ENCODE measurements around the gene BMPR2.
A peak's percentile ranks its signal among the peaks of the same experiment; 100 is the strongest.
"Not testable (repeated sequence)": the region's sequence is repeated elsewhere in the genome, so short reads cannot be mapped to it uniquely, and the experiment has no call there.

Gene BMPR2

GRCh38 chr2:202375609-202376408 is at the start of gene BMPR2:
TSS of gene BMPR2 (plus strand) at chr2:202376327. CDS start at chr2:202377475, 1,148 bp downstream.
- peak; percentile 39 for DNase-seq

- no peak for DNase-seq
Observed at GRCh38 chr2:202327858-202328257, 48.3 kb upstream of the BMPR2 start.

DNA sequence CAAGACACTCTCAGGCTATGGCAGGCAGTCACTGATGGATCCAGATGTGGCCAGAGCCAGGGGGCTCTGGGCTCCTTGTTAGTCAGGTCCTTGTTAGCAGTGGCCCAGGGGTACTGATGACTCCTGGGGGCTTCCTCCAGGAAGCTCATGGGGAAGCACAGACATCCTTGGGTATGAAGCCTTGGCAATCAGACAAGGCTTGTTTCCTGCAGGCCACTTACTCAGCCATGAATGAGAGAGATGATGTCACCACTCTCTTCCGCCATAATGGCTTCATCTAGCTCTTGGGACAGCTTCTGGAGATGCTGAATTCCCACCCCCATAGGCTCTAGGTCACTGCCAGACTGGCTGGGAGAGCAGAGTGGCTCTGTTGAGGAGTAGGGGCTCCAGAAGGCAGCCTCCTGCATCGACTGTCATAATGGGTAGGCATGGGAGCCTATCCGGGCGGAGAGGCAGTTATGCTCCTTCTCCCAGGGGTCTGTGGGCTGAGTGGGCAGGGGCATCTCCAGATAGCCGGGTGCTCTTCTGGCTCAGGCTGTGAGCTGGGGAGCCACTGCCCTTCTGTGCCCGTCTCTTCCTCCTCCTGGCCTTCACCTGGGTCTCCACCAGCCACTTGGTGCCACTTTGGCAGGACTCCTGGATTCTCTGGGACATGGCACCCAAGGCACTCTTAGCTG is 40.2 kb upstream of the BMPR2 start:
- DNase-seq: no peak

- no peak for DNase-seq
Observed at GRCh38 chr2:202337151-202337550, 39.0 kb upstream of the BMPR2 start.

DNA sequence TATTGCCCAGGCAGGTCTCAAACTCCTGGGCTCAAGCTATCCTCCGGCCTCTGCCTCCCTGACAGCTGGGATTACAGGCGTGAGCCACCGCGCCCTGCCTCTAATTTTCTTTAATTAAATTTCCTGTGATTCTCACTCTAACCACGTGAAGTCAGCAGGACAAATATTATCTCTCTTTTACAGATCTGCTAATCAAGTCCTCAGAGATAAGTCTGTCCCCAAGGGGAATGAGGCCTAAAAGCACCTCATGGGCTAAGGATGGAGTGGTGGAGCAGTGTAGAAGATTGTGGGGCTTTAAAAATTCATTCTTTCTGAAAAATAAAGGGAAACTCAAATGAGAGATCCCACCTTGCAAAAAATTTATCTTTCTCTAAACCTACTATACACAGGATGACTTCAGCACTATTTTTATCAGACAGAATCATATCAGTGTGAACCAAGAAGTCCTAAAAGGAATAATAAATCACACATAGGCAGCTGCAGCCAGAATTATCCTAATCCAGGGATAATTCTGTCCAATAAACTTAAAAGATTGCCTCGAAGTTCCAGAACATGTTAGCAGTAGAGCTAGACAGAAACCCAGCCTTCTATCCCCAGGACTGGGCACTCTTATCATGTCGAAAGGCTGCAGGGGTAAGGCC is 38.3 kb upstream of the BMPR2 start:
- DNase-seq: no peak

DNA sequence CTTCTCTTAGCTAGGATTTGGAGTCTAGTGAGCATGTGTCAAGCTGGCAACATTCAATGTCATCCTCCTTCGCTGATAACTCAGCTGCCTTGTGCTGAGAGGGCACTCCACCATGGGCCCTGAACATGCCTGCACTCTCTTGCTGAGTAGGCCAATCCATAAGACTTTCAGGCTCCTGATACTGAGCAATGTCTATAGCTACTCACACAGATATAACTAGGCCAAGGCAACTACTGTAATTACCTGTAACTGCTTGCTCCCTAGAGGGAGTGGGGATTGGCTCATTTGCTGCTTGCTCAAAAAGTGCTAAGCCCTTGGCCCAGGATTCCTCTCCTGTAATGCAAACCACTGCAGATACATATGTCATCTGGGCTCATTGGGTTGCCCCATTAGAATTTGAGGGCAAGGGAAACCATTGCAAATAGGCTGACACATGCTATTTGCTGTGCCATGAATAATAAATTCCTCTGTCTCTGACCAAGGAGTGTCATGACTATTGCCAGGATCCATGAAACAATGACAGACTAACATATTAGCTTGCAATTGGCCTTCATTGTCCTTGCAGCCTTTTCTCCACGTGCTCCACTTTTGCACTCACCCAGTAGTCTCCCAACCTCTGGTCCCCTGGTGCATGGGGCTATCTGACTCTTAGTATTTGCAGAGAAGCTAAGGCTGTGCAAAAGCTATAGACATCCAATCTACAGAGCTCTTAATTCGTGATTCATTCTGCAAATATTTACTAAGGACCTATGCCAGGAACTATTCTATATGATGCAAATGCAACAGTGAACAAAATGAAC is 36.9 kb upstream of the BMPR2 start:
- no peak for DNase-seq

GRCh38 chr2:202344178-202344577 is 31.9 kb upstream of the BMPR2 start:
- DNase-seq: no peak

- no peak for DNase-seq
Observed at GRCh38 chr2:202346180-202346579, 29.9 kb upstream of the BMPR2 start.

- no peak for DNase-seq
Observed at GRCh38 chr2:202353430-202353829, 22.7 kb upstream of the BMPR2 start.

GRCh38 chr2:202355993-202356505 is 20.1 kb upstream of the BMPR2 start:
- DNase-seq: no peak

- DNase-seq: not testable (repeated sequence)
Observed at GRCh38 chr2:202358924-202359323, 17.2 kb upstream of the BMPR2 start.

DNA sequence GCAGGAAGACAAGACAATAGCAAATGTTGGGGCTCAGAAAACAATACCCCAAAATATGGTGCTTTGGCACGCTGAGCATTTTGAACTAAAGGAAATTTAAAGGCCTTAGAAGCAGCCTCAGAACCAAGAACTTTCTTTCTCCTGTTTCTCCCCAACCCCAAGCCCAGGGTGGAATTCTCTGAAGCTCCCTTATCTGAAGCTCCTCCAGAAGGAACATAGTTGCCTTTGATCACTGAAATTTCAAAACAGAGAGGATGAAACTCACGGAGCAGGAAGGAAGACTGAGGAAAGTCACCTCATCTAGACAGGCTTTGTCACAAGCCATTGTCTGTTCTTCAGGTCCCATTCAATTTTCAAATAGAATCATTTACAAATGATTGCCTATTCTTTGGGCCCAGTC is 15.5 kb upstream of the BMPR2 start:
- DNase-seq: no peak

DNA sequence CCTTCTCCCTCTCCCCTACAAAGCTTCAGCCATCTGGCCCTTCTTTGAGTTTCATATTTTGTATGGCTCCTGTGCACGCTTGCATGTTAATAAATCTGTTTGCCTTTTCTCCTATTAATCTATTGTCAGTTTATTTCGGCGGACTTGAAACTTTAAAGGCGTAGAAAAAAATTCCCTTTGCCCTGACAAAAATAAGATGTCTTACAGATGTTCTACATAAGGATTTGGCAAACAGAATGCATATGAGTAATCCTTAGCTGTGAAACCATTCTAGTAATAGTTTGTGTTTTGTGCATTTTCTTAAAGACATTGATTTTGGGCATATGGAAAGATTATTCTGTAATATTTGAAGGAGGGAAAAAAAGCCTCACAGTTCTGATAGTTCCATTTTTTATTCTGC is 15.0 kb upstream of the BMPR2 start:
- no peak for DNase-seq

DNA sequence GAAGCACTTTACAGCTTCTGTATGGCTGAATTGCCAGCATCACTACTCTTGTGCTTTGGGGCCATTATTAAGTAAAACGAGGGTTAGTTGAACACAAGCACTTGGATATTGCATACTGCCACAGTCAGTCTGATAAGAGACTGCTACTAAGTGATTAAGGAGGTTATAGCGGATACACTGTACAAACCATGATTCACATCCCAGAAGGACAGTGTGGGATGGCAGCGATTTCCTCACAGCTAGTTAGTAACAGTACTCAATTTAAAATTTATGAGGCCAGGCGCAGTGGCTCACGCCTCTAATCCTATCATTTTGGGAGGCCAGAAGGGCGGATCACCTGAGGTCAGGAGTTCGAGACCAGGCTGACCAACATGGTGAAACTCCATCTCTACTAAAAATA is 2.6 kb upstream of the BMPR2 start:
- DNase-seq: no peak

- not testable (repeated sequence) for DNase-seq
Observed at GRCh38 chr2:202374383-202374782, 1.7 kb upstream of the BMPR2 start.

DNA sequence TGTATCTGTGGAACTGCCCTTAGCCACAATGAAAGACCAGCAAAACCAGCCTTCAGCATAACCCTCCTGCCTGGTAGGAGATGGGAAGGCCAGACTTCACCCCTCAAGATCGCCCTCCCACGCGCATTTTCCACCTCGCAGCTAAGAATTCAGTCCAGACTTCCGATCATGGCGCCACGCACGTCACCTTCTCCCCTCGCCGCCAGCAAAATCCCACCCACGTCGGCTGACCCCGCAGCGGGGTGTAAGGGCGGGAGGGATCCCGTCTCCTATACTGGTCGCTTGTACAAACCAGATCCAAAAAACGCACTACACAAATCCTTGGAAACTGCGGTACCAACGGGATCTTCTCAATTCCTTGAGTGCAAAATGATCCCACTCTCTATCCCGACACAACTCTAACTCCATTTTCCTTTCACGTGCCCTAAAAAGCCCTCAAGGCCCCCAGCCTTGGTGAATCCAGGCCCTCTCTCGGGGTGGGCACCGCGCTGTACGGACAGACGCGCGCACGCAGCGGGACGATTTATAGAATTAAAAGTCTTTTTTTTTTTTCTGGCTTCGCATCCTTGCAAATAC is 1.0 kb upstream of the BMPR2 start:
- no peak for DNase-seq

GRCh38 chr2:202376460-202377206 is 506 bp downstream of the BMPR2 start:
- DNase-seq: no peak

GRCh38 chr2:202377207-202377761 is 1.2 kb downstream of the BMPR2 start:
- DNase-seq: no peak

- no peak for DNase-seq
Observed at GRCh38 chr2:202378001-202378400, 1.9 kb downstream of the BMPR2 start.

GRCh38 chr2:202378662-202379358 is 2.7 kb downstream of the BMPR2 start:
- DNase-seq: no peak

DNA sequence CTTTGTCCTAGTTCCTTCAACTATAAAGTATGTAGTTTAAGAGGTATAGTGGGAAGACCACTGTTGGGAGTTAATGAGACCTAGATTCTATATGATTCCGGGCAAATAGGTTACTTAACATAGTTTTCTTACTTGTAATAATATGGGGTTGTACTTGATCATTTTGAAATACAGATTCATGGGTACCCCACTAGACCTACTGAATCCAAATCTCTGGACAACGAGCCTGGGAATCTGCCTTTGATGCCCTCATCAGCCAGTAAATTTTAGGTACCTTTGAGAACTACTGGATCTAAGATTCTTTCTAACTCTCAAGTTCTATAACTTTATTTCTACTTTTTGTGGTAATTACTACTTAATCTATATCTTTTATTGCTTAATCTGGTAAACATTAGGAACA is 6.6 kb downstream of the BMPR2 start:
- no peak for DNase-seq

All from 8988T (cell line).